Measurements from ENCODE around the gene APMAP.
"Not testable (repeated sequence)": the region's sequence is repeated elsewhere in the genome, so short reads cannot be mapped to it uniquely, and the experiment has no call there.

The APMAP gene

GRCh38 chr20:24930724-24931688, 61.5 kb downstream of the APMAP start:
- H3K4me3 ChIP-seq (ENCODE audit: low read depth, low read length); DNase-seq (ENCODE audit: low read depth): not testable (repeated sequence)
- peak; percentile 62 for TF ChIP-seq CTCF (IDR thresholded peaks at IDR 0.05; ENCODE audit: low read depth, low read length, missing control alignments)

GRCh38 chr20:24929867-24930723, 62.5 kb downstream of the APMAP start:
- not testable (repeated sequence) for H3K4me3 ChIP-seq (ENCODE audit: low read depth, low read length); DNase-seq (ENCODE audit: low read depth)

- not testable (repeated sequence) for H3K4me3 ChIP-seq (ENCODE audit: low read depth, low read length); DNase-seq (ENCODE audit: low read depth)
Observed at GRCh38 chr20:24929259-24929658, 63.3 kb downstream of the APMAP start.

- not testable (repeated sequence) for DNase-seq (ENCODE audit: low read depth); H3K4me3 ChIP-seq (ENCODE audit: low read depth, low read length)
Observed at GRCh38 chr20:24920706-24921105, 71.8 kb downstream of the APMAP start.

GRCh38 chr20:24919665-24920064, 72.9 kb downstream of the APMAP start:
- H3K4me3 ChIP-seq (ENCODE audit: low read depth, low read length); DNase-seq (ENCODE audit: low read depth): not testable (repeated sequence)

GRCh38 chr20:24918579-24919566, 73.7 kb downstream of the APMAP start:
- TF ChIP-seq CTCF (IDR thresholded peaks at IDR 0.05; ENCODE audit: low read depth, low read length, missing control alignments) = no peak
- DNase-seq (ENCODE audit: low read depth) = no peak
- no peak overlapping the region for H3K4me3 ChIP-seq (ENCODE audit: low read depth, low read length)

- H3K4me3 ChIP-seq (ENCODE audit: low read depth, low read length) = no peak overlapping the region
- DNase-seq (ENCODE audit: low read depth) = peak; percentile 12
- TF ChIP-seq CTCF (IDR thresholded peaks at IDR 0.05; ENCODE audit: low read depth, low read length, missing control alignments) = peak; percentile 89
Observed at GRCh38 chr20:24917797-24918578, 74.6 kb downstream of the APMAP start.

- H3K4me3 ChIP-seq (ENCODE audit: low read depth, low read length) = no peak overlapping the region
- TF ChIP-seq CTCF (IDR thresholded peaks at IDR 0.05; ENCODE audit: low read depth, low read length, missing control alignments) = no peak
- DNase-seq (ENCODE audit: low read depth) = no peak
Observed at GRCh38 chr20:24917056-24917455, 75.5 kb downstream of the APMAP start.

All from GM12864 (cell line).